ENCODE data around the gene NUCKS1.

Gene NUCKS1

GRCh38 chr1:205792961-205793673 lies 43.1 kb upstream of the NUCKS1 start:
- Histone ChIP-seq H3K27ac (no peak overlapping the region), H3K9ac (no peak overlapping the region), H3K4me1 (no peaks in the 10 kb centered on the region), H3K9me3 (ENCODE audit: control insufficient read depth, low read length) (no peaks in the 10 kb centered on the region), H3K79me2 (no peaks in the 10 kb centered on the region), H3K4me2 (ENCODE audit: low read length) (no peak overlapping the region), H3K4me3 (ENCODE audit: low read depth, low read length) (no peak overlapping the region), H2AFZ (no peak overlapping the region), H3K27me3 (ENCODE audit: control insufficient read depth, insufficient read depth, low read length) (no peaks in the 10 kb centered on the region), H3K36me3 (ENCODE audit: control insufficient read depth, insufficient read depth, low read length) (no peaks in the 10 kb centered on the region)
- no peak for TF ChIP-seq CTCF (IDR thresholded peaks at IDR 0.05)

GRCh38 chr1:205792481-205792881 lies 42.5 kb upstream of the NUCKS1 start:
- H3K4me2 ChIP-seq (ENCODE audit: low read length) = no peak overlapping the region
- H3K4me3 ChIP-seq (ENCODE audit: low read depth, low read length) = no peak overlapping the region
- no peaks in the 10 kb centered on the region for H3K79me2 ChIP-seq
- H2AFZ ChIP-seq = no peak overlapping the region
- H3K4me1 ChIP-seq = no peaks in the 10 kb centered on the region
- H3K9ac ChIP-seq = no peak overlapping the region
- no peak overlapping the region for H3K27ac ChIP-seq
- H3K36me3 ChIP-seq (ENCODE audit: control insufficient read depth, insufficient read depth, low read length) = no peaks in the 10 kb centered on the region
- no peaks in the 10 kb centered on the region for H3K27me3 ChIP-seq (ENCODE audit: control insufficient read depth, insufficient read depth, low read length)
- no peak for TF ChIP-seq CTCF (IDR thresholded peaks at IDR 0.05)
- no peaks in the 10 kb centered on the region for H3K9me3 ChIP-seq (ENCODE audit: control insufficient read depth, low read length)

GRCh38 chr1:205791568-205792180 lies 41.7 kb upstream of the NUCKS1 start:
- H3K36me3 ChIP-seq (ENCODE audit: control insufficient read depth, insufficient read depth, low read length) = no peaks in the 10 kb centered on the region
- H3K9ac ChIP-seq = no peak overlapping the region
- no peak overlapping the region for H3K27ac ChIP-seq

GRCh38 chr1:205787287-205787916 lies 37.4 kb upstream of the NUCKS1 start:
- Histone ChIP-seq H3K9me3 (ENCODE audit: control insufficient read depth, low read length) (no peaks in the 10 kb centered on the region), H3K9ac (no peak overlapping the region), H3K27ac (no peak overlapping the region), H3K4me3 (ENCODE audit: low read depth, low read length) (no peak overlapping the region), H3K4me2 (ENCODE audit: low read length) (no peak overlapping the region), H3K27me3 (ENCODE audit: control insufficient read depth, insufficient read depth, low read length) (no peaks in the 10 kb centered on the region), H2AFZ (no peak overlapping the region), H3K79me2 (no peaks in the 10 kb centered on the region), H3K4me1 (no peaks in the 10 kb centered on the region), H3K36me3 (ENCODE audit: control insufficient read depth, insufficient read depth, low read length) (no peaks in the 10 kb centered on the region)
- TF ChIP-seq CTCF (IDR thresholded peaks at IDR 0.05) = no peak

More at GRCh38 chr1:205791568-205792180, 41.7 kb upstream of the NUCKS1 start:
- no peak overlapping the region for H2AFZ ChIP-seq
- H3K4me2 ChIP-seq (ENCODE audit: low read length) = no peak overlapping the region
- no peaks in the 10 kb centered on the region for H3K27me3 ChIP-seq (ENCODE audit: control insufficient read depth, insufficient read depth, low read length)
- peak; percentile 58 for TF ChIP-seq CTCF (IDR thresholded peaks at IDR 0.05)
- no peaks in the 10 kb centered on the region for H3K4me1 ChIP-seq
- no peaks in the 10 kb centered on the region for H3K9me3 ChIP-seq (ENCODE audit: control insufficient read depth, low read length)
- H3K4me3 ChIP-seq (ENCODE audit: low read depth, low read length) = no peak overlapping the region
- H3K79me2 ChIP-seq = no peaks in the 10 kb centered on the region

All from parathyroid adenoma (tissue), 2 donors.